ENCODE results near the gene AK6. TPM values are rescaled to one million over a fixed set of nuclear protein-coding genes. Genes with fewer than 3 reads are reported as not detected.
"Not testable (repeated sequence)": the region's sequence is repeated elsewhere in the genome, so short reads cannot be mapped to it uniquely, and the experiment has no call there.

The AK6 gene
- polyA plus RNA-seq, 4 donors, result 68.2 to 91.5 (median 79.5) TPM

DNA sequence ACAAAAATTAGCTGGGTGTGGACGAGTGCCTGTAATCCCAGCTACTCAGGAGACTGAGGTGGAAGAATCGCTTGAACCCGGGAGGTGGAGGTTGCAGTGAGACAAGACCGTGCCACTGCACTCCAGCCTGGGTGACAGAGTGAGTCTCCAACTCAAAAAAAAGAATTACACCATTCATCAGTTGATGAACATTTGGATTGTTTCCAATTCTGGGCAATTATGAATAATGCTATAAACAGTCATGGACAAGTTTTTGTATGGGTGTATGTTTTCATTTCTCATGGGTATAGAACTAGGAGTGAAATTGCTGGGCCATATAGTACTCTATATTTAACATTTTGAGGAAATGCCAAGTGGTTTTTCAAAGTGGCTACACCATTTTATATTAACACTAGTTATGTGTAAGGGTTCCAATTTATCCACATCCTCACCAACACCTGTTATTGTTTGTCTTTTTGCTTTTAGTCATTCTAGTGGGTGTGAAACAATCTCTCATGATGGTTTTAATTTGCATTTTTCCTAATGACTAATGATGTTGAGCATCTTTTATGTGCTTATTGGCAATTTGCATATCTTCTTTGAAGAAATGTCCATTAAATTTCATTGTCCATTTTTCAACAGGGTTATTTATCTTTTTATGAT lies 27.7 kb downstream of the AK6 start:
- no peak for DNase-seq (ENCODE audit: low read depth in 4 of 4, low spot score in 3 of 4)

DNA sequence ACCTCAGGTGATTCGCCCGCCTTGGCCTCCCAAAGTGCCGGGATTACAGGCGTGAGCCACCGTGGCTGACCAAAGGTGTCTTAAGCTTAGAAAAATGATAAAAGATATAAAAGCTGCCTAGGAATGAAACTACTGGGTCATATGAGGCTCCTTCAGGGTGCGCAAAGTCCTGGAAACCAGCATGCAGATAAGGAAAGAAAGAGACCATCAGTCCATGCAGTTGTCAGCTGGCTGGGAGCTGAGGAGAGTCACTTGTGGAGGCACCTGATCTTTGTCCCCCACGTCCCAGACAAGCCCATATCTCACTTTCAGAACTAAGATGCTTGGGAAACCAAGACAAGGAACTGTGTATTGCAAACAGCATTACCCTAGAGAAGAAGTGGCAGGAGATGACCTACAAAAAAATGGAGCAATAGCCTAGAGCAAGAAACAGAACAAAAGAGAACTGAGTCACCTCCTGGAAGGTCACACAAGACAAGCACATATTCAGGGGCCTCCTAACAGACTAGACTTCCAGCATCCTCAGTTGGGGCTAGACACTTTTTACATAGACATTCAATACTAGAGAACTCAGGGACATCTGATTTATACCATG lies 33.9 kb downstream of the AK6 start:
- DNase-seq (ENCODE audit: low read depth in 4 of 4, low spot score in 3 of 4), result no peak

DNA sequence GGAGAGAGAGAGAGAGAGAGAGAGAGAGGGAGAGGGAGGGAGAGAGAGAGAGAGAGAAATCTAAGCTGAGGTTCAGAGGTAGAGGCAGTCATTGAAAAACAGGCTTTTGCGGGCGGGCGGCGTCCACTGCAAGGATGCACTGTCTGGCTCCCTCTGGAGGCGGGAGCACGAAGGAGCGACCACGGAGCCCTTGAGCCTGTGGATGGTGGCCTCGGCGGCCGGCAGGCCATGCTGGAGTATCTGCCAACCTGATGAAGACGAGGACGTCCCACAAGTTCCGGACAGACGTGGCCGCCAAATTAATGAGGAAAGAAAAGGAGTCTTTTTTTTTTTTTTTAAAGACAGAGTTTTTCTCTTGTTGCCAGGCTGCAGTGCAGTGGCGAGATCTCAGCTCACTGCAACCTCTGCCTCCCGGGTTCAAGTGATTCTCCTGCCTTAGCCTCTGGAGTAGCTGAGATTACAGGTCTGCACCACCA lies 34.5 kb downstream of the AK6 start:
- DNase-seq (ENCODE audit: low read depth in 4 of 4, low spot score in 3 of 4), result peak; percentile 43 to 65 (median 60)

DNA sequence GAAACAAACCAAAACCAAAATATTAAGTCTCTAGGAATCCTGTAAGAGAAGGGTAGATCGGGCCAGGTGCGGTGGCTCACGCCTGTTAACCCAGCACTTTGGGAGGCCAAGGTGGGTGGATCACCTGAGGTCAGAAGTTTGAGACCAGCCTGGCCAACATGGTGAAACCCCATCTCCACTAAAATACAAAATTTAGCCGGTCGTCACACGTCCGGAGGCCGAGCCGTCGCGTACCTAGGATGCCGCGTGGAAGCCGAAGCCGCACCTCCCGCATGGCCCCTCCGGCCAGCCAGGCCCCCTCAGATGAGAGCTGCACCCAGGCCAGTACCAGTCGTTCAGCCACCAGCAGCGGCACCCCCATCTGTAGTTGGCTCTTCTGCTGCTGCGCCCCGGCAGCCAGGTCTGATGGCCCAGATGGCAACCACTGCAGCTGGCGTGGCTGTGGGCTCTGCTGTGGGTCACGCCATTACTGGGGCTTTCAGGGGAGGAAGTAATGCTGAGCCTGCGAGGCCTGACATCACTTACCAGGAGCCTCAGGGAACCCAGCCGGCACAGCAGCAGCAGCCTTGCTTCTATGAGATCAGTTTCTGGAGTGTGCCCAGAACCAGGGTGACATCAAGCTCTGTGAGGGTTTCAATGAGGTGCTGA lies 35.5 kb downstream of the AK6 start:
- not testable (repeated sequence) for DNase-seq (ENCODE audit: low read depth in 4 of 4, low spot score in 3 of 4)

DNA sequence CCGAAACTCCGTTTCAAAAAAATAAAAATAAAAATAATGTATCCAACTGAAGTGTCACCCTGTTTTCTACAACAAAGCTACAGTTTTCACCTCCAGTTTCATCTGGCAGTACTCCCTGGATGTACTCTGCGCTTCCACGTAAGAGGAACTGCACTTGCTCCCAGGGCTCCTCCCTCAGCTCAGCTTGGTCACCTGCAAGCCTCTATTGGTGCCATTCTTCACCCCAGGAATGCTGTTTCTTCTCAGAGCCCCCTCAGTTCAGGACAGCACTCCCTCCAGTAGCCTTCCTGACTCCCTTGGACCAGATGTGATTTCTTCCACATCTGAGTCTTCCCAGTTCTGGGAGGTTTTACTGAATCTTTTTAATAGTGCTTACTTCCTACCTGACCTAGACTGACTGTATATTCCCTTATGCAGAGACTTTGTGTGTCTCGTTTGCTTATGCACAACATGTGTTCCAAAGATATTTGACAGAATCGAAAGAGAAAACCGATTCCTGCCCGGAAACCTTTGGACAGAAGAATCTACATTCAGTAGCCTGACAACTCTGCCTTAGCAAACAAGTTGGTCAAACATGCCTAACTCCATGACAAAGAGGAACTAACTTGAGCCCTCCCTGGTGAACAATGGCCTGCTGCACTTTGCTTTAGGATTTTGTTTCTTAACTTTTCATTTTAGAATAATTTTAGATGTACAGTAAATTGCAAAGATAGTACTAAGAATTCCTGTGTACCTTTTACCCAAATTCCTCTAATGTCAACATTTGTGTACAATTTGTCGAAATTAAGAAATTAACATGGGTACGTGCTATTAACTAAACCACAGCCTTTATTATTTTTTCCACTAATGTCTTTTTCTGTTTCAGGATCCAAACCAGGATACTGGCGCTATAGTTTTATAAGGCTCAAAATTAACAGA lies 37.5 kb downstream of the AK6 start:
- DNase-seq (ENCODE audit: low read depth in 4 of 4, low spot score in 3 of 4), result no peak

DNA sequence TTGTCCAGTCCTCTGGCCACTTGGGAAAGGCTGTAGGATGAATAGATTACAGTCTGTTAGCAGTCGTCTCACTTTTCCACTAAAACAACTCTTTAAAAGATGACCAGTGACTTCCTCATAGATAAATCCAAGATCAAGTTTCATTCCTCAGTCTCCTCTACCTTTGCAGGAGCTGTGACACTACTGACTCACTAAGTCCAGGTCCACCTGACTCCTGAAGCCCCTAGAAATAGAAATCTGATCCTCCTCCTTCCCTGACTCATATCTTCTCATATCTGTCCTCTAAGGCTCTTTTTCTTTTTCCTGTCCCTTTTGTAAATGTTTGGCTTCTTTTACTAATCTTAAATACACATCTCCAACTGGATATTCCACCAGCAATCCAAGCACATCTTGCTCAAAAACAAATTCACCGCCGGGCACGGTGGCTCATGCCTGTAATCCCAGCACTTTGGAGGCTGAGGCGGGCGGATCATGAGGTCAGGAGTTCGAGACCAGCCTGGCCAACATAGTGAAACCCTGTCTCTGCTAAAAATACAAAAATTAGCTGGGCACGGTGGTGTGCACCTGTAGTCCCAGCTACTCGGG lies 39.3 kb downstream of the AK6 start:
- DNase-seq (ENCODE audit: low read depth in 4 of 4, low spot score in 3 of 4), result no peak

DNA sequence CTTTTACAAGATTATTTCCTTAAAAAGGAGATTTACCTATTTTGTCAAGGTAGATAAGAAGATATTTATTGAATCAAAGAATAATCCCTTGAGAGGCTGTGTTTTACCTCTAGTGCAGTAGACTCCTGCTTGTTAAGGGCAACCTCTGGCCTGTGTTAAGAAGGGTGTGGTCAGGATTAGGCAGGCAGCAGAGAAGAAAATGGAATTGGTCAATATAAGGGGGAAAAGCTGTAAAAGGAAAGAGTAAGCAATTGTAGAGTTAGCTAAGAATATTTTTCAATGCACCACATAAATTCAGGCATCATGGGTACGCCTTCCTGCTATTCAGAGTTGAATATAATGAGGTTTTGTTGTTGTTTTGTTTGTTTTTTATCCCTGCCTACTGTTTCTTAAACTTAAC lies 43.0 kb downstream of the AK6 start:
- no peak for DNase-seq (ENCODE audit: low read depth in 4 of 4, low spot score in 3 of 4)

DNA sequence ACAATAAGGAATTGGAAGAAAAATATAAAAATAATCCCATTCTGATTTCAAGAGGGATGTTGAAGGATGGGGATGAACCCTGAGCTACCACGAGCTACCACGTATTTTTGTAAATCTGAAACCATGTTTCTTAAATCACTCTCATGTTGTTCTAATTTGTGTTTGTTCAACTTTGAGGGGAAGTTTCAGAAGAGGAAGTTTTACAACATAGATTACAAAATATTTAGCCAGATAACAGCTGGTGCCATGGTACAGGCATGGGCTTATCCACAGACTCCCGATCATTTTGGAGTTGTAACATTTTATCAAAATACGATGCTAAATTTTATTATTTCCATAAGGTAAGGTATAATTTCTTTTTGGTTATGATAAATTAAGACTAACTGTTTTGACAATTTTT lies 51.9 kb downstream of the AK6 start:
- DNase-seq (ENCODE audit: low read depth in 4 of 4, low spot score in 3 of 4), result no peak

DNA sequence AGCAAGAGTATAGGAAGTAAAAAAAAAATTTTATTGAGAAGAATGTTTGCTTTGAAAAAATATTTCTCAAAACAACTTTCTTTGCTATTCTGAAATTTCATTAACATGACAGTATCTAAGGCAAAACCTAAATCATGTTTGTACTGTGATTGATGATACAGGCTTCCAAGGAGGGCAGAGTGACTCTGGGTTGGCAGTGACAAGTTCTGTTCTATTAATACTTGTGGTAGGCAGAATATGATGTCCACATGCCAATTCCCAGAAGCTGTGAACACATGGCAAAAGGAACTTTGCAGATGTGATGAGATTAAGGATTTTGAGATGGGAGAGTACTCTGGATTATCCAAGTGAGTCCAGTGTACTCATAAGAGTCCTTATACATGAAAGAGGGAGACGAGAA lies 53.3 kb downstream of the AK6 start:
- no peak for DNase-seq (ENCODE audit: low read depth in 4 of 4, low spot score in 3 of 4)

DNA sequence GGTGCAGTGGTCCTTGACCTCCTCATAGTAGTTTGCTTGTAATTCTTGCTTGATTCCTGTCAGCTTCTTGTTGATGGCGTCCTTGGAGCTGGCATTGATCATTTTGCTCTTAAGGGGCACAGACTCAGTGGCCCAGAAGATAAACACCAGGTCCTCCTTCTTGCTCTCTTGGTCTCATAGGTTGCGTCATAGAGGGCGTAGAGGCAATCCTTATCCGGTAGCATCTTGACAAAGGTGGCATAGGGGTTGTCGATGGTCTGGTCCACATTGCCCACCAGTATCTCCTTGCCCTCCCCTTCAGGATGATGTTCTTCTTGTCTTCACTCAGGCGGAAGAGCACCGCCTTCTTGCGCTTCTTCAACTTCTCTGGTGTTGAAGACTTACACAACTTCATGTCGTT lies 55.9 kb downstream of the AK6 start:
- DNase-seq (ENCODE audit: low read depth in 4 of 4, low spot score in 3 of 4), result no peak

DNA sequence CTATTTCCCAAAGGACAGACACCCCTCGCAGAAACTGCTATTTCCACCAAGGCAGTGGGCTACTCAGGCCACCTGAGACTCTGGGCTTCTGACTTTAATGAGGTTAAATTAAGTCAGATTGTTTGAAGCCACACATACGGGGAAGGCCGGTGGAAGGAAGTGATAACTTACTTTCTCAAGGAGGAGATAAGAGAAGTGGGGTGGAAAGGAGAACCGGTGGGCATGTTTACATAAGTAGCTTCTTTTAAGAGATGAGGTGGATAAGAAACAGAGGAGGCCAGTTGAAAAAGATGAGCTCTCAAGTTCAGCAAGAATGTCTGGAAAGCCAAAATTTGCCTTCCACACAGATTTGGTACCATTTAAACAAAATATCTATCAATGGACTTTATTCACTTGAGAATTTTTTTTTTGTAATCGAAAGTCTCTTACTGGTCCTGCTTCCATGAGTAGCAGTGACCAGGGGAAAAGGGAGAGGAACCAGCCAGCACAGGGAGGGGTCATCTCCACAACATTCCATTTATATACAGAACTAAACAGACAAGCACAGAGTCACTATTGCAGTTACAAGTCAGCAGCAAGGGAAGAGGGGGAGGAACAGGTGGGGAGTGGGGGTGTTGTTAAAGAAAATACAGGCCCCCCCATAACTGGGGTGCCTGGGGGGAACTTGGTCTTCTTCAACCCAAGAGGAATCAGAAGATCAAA lies 56.7 kb downstream of the AK6 start:
- DNase-seq (ENCODE audit: low read depth in 4 of 4, low spot score in 3 of 4), result no peak

DNA sequence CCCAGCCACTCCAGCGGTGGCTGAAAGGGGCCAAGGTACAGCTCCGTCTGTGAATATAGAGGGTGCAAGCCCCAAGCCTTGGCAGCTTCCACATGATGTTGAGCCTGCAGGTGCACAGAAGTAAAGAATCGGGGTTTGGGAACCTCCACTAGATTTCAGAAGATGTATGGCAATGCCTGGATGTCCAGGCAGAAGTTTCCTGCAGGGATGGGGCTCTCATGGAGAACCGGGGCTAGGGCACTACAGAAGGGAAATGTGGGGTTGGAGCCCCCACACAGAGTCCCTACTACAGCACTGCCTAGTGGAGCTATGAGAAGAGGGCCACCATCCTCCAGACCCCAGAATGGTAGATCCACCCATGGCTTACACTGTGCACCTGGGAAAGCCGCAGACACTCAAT lies 59.9 kb downstream of the AK6 start:
- no peak for DNase-seq (ENCODE audit: low read depth in 4 of 4, low spot score in 3 of 4)

DNA sequence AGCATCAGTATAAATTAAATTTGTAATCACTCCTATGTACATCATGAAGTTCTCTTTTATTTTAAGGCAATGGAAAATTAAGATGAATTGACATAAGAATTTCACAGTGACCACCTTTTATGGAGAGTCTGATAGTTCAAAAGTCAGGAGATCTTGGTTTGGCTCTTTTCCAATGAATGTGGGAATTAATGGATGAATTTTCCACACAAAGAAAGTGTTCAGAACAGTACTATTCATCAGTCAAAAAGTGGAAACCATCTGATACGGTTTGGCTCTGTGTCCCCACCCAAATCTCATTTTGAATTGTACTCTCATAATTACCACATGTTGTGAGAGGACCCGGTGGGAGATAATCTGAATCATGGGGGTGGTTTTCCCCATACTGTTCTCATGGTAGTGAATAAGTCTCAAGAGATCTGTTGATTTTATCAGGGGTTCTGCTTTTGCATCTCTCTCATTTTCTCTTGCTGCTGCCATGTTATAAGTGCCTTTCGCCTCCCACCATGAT lies 61.2 kb downstream of the AK6 start:
- no peak for DNase-seq (ENCODE audit: low read depth in 4 of 4, low spot score in 3 of 4)

DNA sequence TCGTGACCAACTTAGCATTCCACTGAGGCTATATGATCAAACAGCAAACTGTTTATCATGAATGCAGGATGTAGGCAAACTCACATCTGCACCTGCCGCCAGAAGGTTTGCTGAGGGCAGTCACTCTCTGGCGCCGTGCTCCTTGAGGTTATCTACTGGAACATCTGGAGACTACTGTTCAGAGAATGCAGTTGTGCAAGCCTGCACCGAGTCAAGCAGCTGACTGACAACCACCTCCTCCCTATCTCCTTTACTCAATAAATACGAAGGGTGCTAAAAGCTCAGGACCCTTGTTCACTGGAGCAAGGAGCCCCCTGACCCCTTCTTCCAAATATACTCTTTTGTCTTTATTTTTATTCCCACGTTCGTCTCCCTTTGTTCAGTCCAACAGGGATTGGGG lies 63.8 kb downstream of the AK6 start:
- no peak for DNase-seq (ENCODE audit: low read depth in 4 of 4, low spot score in 3 of 4)

Other genes with a start within 250 kb of the AK6 start
- 100 to 1,000 TPM in 1 of 4 donors, 10 to 100 TPM in 3; 87.5 to 104 (median 87.7) TPM for gene CCNB1, start 202.4 kb downstream of the AK6 start, polyA plus RNA-seq (ENCODE audit: insufficient read length in 4 of 4)
- 10 to 100 TPM; 23.0 to 29.9 (median 24.3) TPM for gene CENPH, start 179.9 kb downstream of the AK6 start, polyA plus RNA-seq (ENCODE audit: insufficient read length in 4 of 4)
- 10 to 100 TPM; 41.5 to 47.7 (median 44.8) TPM for gene CDK7, start 134.6 kb downstream of the AK6 start, polyA plus RNA-seq (ENCODE audit: insufficient read length in 4 of 4)
- gene CCDC125, start 36.7 kb downstream of the AK6 start, polyA plus RNA-seq (ENCODE audit: insufficient read length in 4 of 4), result 10 to 100 TPM; 10.2 to 14.1 (median 11.3) TPM
- gene TAF9, start within 50 bp of the AK6 start, polyA plus RNA-seq (ENCODE audit: insufficient read length in 4 of 4), result 10 to 100 TPM; 50.9 to 63.5 (median 59.7) TPM
- gene RAD17, start 298 bp upstream of the AK6 start, polyA plus RNA-seq (ENCODE audit: insufficient read length in 4 of 4), result 10 to 100 TPM; 37.1 to 44.4 (median 42.7) TPM
- 10 to 100 TPM; 24.4 to 31.4 (median 28.4) TPM for gene MARVELD2, start 45.6 kb upstream of the AK6 start, polyA plus RNA-seq (ENCODE audit: insufficient read length in 4 of 4)
- gene OCLN, start 123.3 kb upstream of the AK6 start, polyA plus RNA-seq (ENCODE audit: insufficient read length in 4 of 4), result 10 to 100 TPM; 32.2 to 48.3 (median 42.9) TPM
- gene GTF2H2C, start 190.7 kb upstream of the AK6 start, polyA plus RNA-seq (ENCODE audit: insufficient read length in 4 of 4), result 10 to 100 TPM; 27.0 to 50.3 (median 38.9) TPM

Data from right renal pelvis (tissue), 4 donors.